NT2/D1 (cell line): ENCODE data around the gene RAD52.

ENCODE experiments used
- YY1 ChIP-seq: IDR thresholded peaks from 2 replicates; pipeline ENCODE4 v1.6.1; 2011; ENCODE audit not compliant: insufficient read length, insufficient read depth
- ZNF274 ChIP-seq: IDR thresholded peaks from 2 replicates; pipeline ENCODE4 v1.6.1; 2011; ENCODE audit warnings: mild to moderate bottlenecking, low read depth, low read length

GRCh38 chr12:998020-998874, 48.8 kb upstream of the RAD52 start:
- TF ChIP-seq ZNF274: no peak
- no peak for TF ChIP-seq YY1
